GM19395 (cell line): ENCODE results near the gene PPM1B.
"Not testable (repeated sequence)": the region's sequence is repeated elsewhere in the genome, so short reads cannot be mapped to it uniquely, and the experiment has no call there.

Experiments used
- ATAC-seq: cut with Tn5 transposase; IDR thresholded peaks from one replicate; pipeline ENCODE4 v1.9.1; 2021; ENCODE audit warnings: mild to moderate bottlenecking, moderate library complexity; ENCODE audit not compliant: unreplicated experiment

PPM1B gene

GRCh38 chr2:44168681-44169154, at the start of gene PPM1B:
Gene PPM1B (plus strand): TSS chr2:44168875. CDS start chr2:44201200, 32,325 bp downstream.
- ATAC-seq: peak; percentile 51

GRCh38 chr2:44119878-44120277, 48.8 kb upstream of the PPM1B start:
- no peak for ATAC-seq

- no peak for ATAC-seq
These were observed 48.2 kb upstream of the PPM1B start for GRCh38 chr2:44120428-44120827.

- ATAC-seq: no peak
These were observed 46.8 kb upstream of the PPM1B start for GRCh38 chr2:44121899-44122298.

GRCh38 chr2:44124500-44124899, 44.2 kb upstream of the PPM1B start:
- no peak for ATAC-seq

- ATAC-seq: no peak
These were observed 42.4 kb upstream of the PPM1B start for GRCh38 chr2:44126106-44126797.

- no peak for ATAC-seq
These were observed 38.2 kb upstream of the PPM1B start for GRCh38 chr2:44130441-44130840.

GRCh38 chr2:44131177-44131576, 37.5 kb upstream of the PPM1B start:
- ATAC-seq: no peak

GRCh38 chr2:44133602-44134001, 35.1 kb upstream of the PPM1B start:
- not testable (repeated sequence) for ATAC-seq

- ATAC-seq: no peak
These were observed 33.8 kb upstream of the PPM1B start for GRCh38 chr2:44134848-44135247.

- no peak for ATAC-seq
These were observed 33.4 kb upstream of the PPM1B start for GRCh38 chr2:44135296-44135695.

GRCh38 chr2:44135771-44136170, 32.9 kb upstream of the PPM1B start:
- ATAC-seq: no peak

GRCh38 chr2:44136252-44136651, 32.4 kb upstream of the PPM1B start:
- ATAC-seq: no peak

GRCh38 chr2:44137048-44137447, 31.6 kb upstream of the PPM1B start:
- ATAC-seq: no peak

GRCh38 chr2:44137872-44138551, 30.7 kb upstream of the PPM1B start:
- ATAC-seq: no peak

- no peak for ATAC-seq
These were observed 28.9 kb upstream of the PPM1B start for GRCh38 chr2:44139741-44140140.

GRCh38 chr2:44142306-44142705, 26.4 kb upstream of the PPM1B start:
- ATAC-seq: no peak

GRCh38 chr2:44143701-44144100, 25.0 kb upstream of the PPM1B start:
- no peak for ATAC-seq

GRCh38 chr2:44148999-44149398, 19.7 kb upstream of the PPM1B start:
- no peak for ATAC-seq

GRCh38 chr2:44150473-44150872, 18.2 kb upstream of the PPM1B start:
- ATAC-seq: no peak

- ATAC-seq: no peak
These were observed 15.6 kb upstream of the PPM1B start for GRCh38 chr2:44152865-44153669.
